ENCODE data around the gene LCN6.

DNA sequence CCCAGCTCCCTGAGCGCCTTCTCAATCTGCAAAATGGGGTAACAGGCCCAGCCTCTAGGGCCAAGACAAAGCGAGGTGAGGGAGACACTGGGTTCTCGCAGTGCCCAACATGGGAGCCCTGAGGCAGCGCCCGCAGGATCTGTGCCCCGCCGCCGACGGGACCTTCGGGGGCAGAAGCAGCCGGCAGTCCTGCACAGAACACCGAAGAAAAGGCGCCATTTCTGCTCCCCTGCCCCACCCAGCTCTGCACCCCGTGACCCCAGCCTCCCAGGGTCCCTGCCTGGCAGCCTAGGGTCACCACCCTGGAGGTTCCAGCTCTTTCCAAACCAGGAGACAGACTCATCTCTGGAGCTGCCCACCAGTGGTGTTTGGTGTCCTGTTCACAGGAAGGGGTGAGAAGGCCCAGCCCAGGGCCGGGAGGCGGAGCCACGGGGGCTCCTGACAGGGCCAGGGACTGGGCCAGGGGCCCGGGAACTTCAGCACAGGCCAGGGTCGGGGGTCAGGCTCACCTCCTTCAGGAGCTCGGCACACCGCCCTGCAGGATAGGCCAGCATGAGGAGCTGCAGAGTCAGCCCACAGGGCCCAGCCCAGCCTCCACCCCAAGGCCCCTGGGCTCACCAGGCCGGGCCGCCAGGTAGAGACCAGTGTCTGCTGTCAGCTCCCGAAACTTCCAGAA lies 6.4 kb upstream of the LCN6 start:
- TF ChIP-seq RAD21 (conservative IDR thresholded peaks at IDR 0.05) = no peak
- no peak for TF ChIP-seq EP300 (conservative IDR thresholded peaks at IDR 0.05; ENCODE audit: poor library complexity, severe bottlenecking)
- TF ChIP-seq, protein P1, sequence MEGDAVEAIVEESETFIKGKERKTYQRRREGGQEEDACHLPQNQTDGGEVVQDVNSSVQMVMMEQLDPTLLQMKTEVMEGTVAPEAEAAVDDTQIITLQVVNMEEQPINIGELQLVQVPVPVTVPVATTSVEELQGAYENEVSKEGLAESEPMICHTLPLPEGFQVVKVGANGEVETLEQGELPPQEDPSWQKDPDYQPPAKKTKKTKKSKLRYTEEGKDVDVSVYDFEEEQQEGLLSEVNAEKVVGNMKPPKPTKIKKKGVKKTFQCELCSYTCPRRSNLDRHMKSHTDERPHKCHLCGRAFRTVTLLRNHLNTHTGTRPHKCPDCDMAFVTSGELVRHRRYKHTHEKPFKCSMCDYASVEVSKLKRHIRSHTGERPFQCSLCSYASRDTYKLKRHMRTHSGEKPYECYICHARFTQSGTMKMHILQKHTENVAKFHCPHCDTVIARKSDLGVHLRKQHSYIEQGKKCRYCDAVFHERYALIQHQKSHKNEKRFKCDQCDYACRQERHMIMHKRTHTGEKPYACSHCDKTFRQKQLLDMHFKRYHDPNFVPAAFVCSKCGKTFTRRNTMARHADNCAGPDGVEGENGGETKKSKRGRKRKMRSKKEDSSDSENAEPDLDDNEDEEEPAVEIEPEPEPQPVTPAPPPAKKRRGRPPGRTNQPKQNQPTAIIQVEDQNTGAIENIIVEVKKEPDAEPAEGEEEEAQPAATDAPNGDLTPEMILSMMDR (IDR thresholded peaks at IDR 0.05; ENCODE audit: poor library complexity, severe bottlenecking) = no peak
- TF ChIP-seq TAF1 (IDR thresholded peaks at IDR 0.05; ENCODE audit: low read depth) = no peak
- no peak for TF ChIP-seq POLR2AphosphoS5 (IDR thresholded peaks at IDR 0.05)
- TF ChIP-seq MXI1 (conservative IDR thresholded peaks at IDR 0.05; ENCODE audit: poor library complexity, severe bottlenecking) = no peak
- TF ChIP-seq, protein P2, sequence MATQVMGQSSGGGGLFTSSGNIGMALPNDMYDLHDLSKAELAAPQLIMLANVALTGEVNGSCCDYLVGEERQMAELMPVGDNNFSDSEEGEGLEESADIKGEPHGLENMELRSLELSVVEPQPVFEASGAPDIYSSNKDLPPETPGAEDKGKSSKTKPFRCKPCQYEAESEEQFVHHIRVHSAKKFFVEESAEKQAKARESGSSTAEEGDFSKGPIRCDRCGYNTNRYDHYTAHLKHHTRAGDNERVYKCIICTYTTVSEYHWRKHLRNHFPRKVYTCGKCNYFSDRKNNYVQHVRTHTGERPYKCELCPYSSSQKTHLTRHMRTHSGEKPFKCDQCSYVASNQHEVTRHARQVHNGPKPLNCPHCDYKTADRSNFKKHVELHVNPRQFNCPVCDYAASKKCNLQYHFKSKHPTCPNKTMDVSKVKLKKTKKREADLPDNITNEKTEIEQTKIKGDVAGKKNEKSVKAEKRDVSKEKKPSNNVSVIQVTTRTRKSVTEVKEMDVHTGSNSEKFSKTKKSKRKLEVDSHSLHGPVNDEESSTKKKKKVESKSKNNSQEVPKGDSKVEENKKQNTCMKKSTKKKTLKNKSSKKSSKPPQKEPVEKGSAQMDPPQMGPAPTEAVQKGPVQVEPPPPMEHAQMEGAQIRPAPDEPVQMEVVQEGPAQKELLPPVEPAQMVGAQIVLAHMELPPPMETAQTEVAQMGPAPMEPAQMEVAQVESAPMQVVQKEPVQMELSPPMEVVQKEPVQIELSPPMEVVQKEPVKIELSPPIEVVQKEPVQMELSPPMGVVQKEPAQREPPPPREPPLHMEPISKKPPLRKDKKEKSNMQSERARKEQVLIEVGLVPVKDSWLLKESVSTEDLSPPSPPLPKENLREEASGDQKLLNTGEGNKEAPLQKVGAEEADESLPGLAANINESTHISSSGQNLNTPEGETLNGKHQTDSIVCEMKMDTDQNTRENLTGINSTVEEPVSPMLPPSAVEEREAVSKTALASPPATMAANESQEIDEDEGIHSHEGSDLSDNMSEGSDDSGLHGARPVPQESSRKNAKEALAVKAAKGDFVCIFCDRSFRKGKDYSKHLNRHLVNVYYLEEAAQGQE (IDR thresholded peaks at IDR 0.05; ENCODE audit: borderline replicate concordance) = no peak
- TF ChIP-seq EZH2 (IDR thresholded peaks at IDR 0.05; ENCODE audit: borderline replicate concordance, insufficient read depth, low read length, poor library complexity, severe bottlenecking) = no peak
